Stomach smooth muscle (tissue), 2 donors: ENCODE data around the gene CCDC54.

Experiments used
- H3K27ac ChIP-seq: one replicate; pipeline ENCODE4 v1.7.0; 2013; ENCODE audit warnings: mild to moderate bottlenecking, low read length, inconsistent platforms
- H3K27me3 ChIP-seq, 2 donors: one replicate each; pipeline ENCODE4 v1.7.0; 2013; ENCODE audit warnings: low read length in 2 of 2; ENCODE audit not compliant: insufficient read depth in 2 of 2, control insufficient read depth in 1 of 2
- H3K36me3 ChIP-seq, 2 donors: one replicate each; pipeline ENCODE4 v1.7.0; 2013; ENCODE audit warnings: low read length in 2 of 2; ENCODE audit not compliant: control insufficient read depth in 2 of 2, insufficient read depth in 2 of 2
- H3K4me1 ChIP-seq: one replicate; pipeline ENCODE4 v1.7.0; 2013; ENCODE audit warnings: low read length; ENCODE audit not compliant: control insufficient read depth, insufficient read depth
- H3K4me3 ChIP-seq, 2 donors: one replicate each; pipeline ENCODE4 v1.7.0; 2013; ENCODE audit warnings: low read length in 2 of 2
- H3K9ac ChIP-seq, 2 donors: one replicate each; pipeline ENCODE4 v1.7.0; 2013; ENCODE audit warnings: low read length in 2 of 2, mild to moderate bottlenecking in 1 of 2
- H3K9me3 ChIP-seq, 2 donors: one replicate each; pipeline ENCODE4 v1.7.0; 2013; ENCODE audit warnings: low read length in 2 of 2; ENCODE audit not compliant: control insufficient read depth in 2 of 2
- donor health status: healthy.
- donor health status: Pancreatic carcinoma.

The CCDC54 gene

GRCh38 chr3:107387555-107387954 is 10.3 kb downstream of the CCDC54 start:
- no peak overlapping the region for H3K27ac ChIP-seq
- H3K9ac ChIP-seq: no peak overlapping the region
- H3K4me3 ChIP-seq: no peak overlapping the region
- no peaks in the 10 kb centered on the region for H3K9me3 ChIP-seq
- H3K36me3 ChIP-seq: no peaks in the 10 kb centered on the region
- no peaks in the 10 kb centered on the region for H3K4me1 ChIP-seq
- no peaks in the 10 kb centered on the region for H3K27me3 ChIP-seq

- H3K27me3 ChIP-seq: no peaks in the 10 kb centered on the region
- H3K4me3 ChIP-seq: no peak overlapping the region
- H3K27ac ChIP-seq: no peak overlapping the region
- no peaks in the 10 kb centered on the region for H3K36me3 ChIP-seq
- H3K9ac ChIP-seq: no peak overlapping the region
- H3K4me1 ChIP-seq: no peaks in the 10 kb centered on the region
- H3K9me3 ChIP-seq: no peaks in the 10 kb centered on the region
These were observed 15.4 kb downstream of the CCDC54 start for GRCh38 chr3:107392549-107393165.

- Histone ChIP-seq H3K36me3 (no peaks in the 10 kb centered on the region), H3K27me3 (no peaks in the 10 kb centered on the region), H3K4me3 (no peak overlapping the region), H3K4me1 (no peaks in the 10 kb centered on the region), H3K27ac (no peak overlapping the region), H3K9me3 (no peaks in the 10 kb centered on the region), H3K9ac (no peak overlapping the region)
These were observed 17.3 kb downstream of the CCDC54 start for GRCh38 chr3:107394502-107394901.

- Histone ChIP-seq H3K4me1 (no peaks in the 10 kb centered on the region), H3K9me3 (no peaks in the 10 kb centered on the region), H3K27ac (no peak overlapping the region), H3K36me3 (no peaks in the 10 kb centered on the region), H3K4me3 (no peak overlapping the region), H3K27me3 (no peaks in the 10 kb centered on the region), H3K9ac (no peak overlapping the region)
These were observed 17.8 kb downstream of the CCDC54 start for GRCh38 chr3:107395066-107395465.

- no peak overlapping the region for H3K4me3 ChIP-seq
- H3K36me3 ChIP-seq: no peaks in the 10 kb centered on the region
- no peaks in the 10 kb centered on the region for H3K4me1 ChIP-seq
- H3K9me3 ChIP-seq: no peaks in the 10 kb centered on the region
- no peaks in the 10 kb centered on the region for H3K27me3 ChIP-seq
- H3K9ac ChIP-seq: no peak overlapping the region
- H3K27ac ChIP-seq: no peak overlapping the region
These were observed 24.1 kb downstream of the CCDC54 start for GRCh38 chr3:107401301-107401700.

- Histone ChIP-seq H3K4me3 (no peak overlapping the region), H3K9ac (no peak overlapping the region), H3K4me1 (no peaks in the 10 kb centered on the region)
These were observed 25.0 kb downstream of the CCDC54 start for GRCh38 chr3:107402214-107402613.

GRCh38 chr3:107404727-107405469 is 27.7 kb downstream of the CCDC54 start:
- H3K36me3 ChIP-seq: no peaks in the 10 kb centered on the region
- no peak overlapping the region for H3K27ac ChIP-seq
- H3K27me3 ChIP-seq: no peaks in the 10 kb centered on the region
- no peaks in the 10 kb centered on the region for H3K4me1 ChIP-seq
- no peak overlapping the region for H3K9ac ChIP-seq
- no peak overlapping the region for H3K4me3 ChIP-seq
- peaks cover 0 to 5% of the 10 kb centered on the region in 2 donors for H3K9me3 ChIP-seq

More at GRCh38 chr3:107402214-107402613, 25.0 kb downstream of the CCDC54 start:
- H3K27ac ChIP-seq: no peak overlapping the region
- no peaks in the 10 kb centered on the region for H3K9me3 ChIP-seq
- no peaks in the 10 kb centered on the region for H3K27me3 ChIP-seq
- H3K36me3 ChIP-seq: no peaks in the 10 kb centered on the region

- peaks cover 0 to 5% of the 10 kb centered on the region in 2 donors for H3K9me3 ChIP-seq
- no peak overlapping the region for H3K27ac ChIP-seq
- no peaks in the 10 kb centered on the region for H3K36me3 ChIP-seq
- no peak overlapping the region for H3K9ac ChIP-seq
- H3K4me1 ChIP-seq: no peaks in the 10 kb centered on the region
- no peaks in the 10 kb centered on the region for H3K27me3 ChIP-seq
- H3K4me3 ChIP-seq: no peak overlapping the region
These were observed 30.1 kb downstream of the CCDC54 start for GRCh38 chr3:107407355-107407754.

- Histone ChIP-seq H3K27me3 (no peaks in the 10 kb centered on the region), H3K9me3 (peaks cover 0 to 5% of the 10 kb centered on the region in 2 donors), H3K36me3 (no peaks in the 10 kb centered on the region), H3K27ac (no peak overlapping the region), H3K4me1 (no peaks in the 10 kb centered on the region), H3K9ac (no peak overlapping the region), H3K4me3 (no peak overlapping the region)
These were observed 31.3 kb downstream of the CCDC54 start for GRCh38 chr3:107408513-107408912.

GRCh38 chr3:107409365-107409764 is 32.1 kb downstream of the CCDC54 start:
- Histone ChIP-seq H3K9me3 (peaks cover 0 to 5% of the 10 kb centered on the region in 2 donors), H3K9ac (no peak overlapping the region), H3K27ac (no peak overlapping the region), H3K27me3 (no peaks in the 10 kb centered on the region), H3K4me3 (no peak overlapping the region), H3K36me3 (no peaks in the 10 kb centered on the region), H3K4me1 (no peaks in the 10 kb centered on the region)

- no peaks in the 10 kb centered on the region for H3K27me3 ChIP-seq
- H3K9ac ChIP-seq: no peak overlapping the region
- no peaks in the 10 kb centered on the region for H3K4me1 ChIP-seq
- peaks cover 0 to 5% of the 10 kb centered on the region in 2 donors for H3K9me3 ChIP-seq
- no peaks in the 10 kb centered on the region for H3K36me3 ChIP-seq
- H3K4me3 ChIP-seq: no peak overlapping the region
- no peak overlapping the region for H3K27ac ChIP-seq
These were observed 33.4 kb downstream of the CCDC54 start for GRCh38 chr3:107410606-107411005.
